GM19452 (cell line): ENCODE results near the gene PIR.

Experiments used
- ATAC-seq: cut with Tn5 transposase; IDR thresholded peaks from one replicate; pipeline ENCODE4 v1.9.1; 2021; ENCODE audit not compliant: unreplicated experiment

Gene PIR

GRCh38 chrX:15418707-15419181 lies 74.4 kb downstream of the PIR start:
- ATAC-seq: no peak

- no peak for ATAC-seq
Measured at GRCh38 chrX:15418041-15418706, 75.0 kb downstream of the PIR start.

- ATAC-seq: no peak
Measured at GRCh38 chrX:15416133-15416993, 76.8 kb downstream of the PIR start.

GRCh38 chrX:15413101-15413500 lies 80.0 kb downstream of the PIR start:
- ATAC-seq: no peak

GRCh38 chrX:15410947-15411346 lies 82.2 kb downstream of the PIR start:
- no peak for ATAC-seq

- no peak for ATAC-seq
Measured at GRCh38 chrX:15410430-15410829, 82.7 kb downstream of the PIR start.

- ATAC-seq: no peak
Measured at GRCh38 chrX:15405846-15406245, 87.3 kb downstream of the PIR start.

GRCh38 chrX:15404401-15405096 lies 88.6 kb downstream of the PIR start:
- ATAC-seq: no peak

GRCh38 chrX:15401378-15401777 lies 91.8 kb downstream of the PIR start:
- no peak for ATAC-seq

- no peak for ATAC-seq
Measured at GRCh38 chrX:15399962-15400391, 93.2 kb downstream of the PIR start.

GRCh38 chrX:15398874-15399273 lies 94.3 kb downstream of the PIR start:
- ATAC-seq: no peak

- ATAC-seq: no peak
Measured at GRCh38 chrX:15395789-15396188, 97.3 kb downstream of the PIR start.

- no peak for ATAC-seq
Measured at GRCh38 chrX:15391850-15392249, 101.3 kb downstream of the PIR start.

GRCh38 chrX:15384304-15384703 lies 108.8 kb downstream of the PIR start, which contains the start of gene VEGFD:
Gene VEGFD, minus strand, starts transcription at chrX:15384413. Its CDS starts 467 bp downstream, at chrX:15383946.
- ATAC-seq: no peak

GRCh38 chrX:15382813-15383212 lies 110.3 kb downstream of the PIR start:
- ATAC-seq: no peak

GRCh38 chrX:15376956-15377355 lies 116.2 kb downstream of the PIR start:
- no peak for ATAC-seq

GRCh38 chrX:15373976-15374375 lies 119.2 kb downstream of the PIR start:
- no peak for ATAC-seq

GRCh38 chrX:15366506-15367352 lies 126.4 kb downstream of the PIR start:
- no peak for ATAC-seq

- no peak for ATAC-seq
Measured at GRCh38 chrX:15359701-15360100, 133.4 kb downstream of the PIR start.

GRCh38 chrX:15358533-15358932 lies 134.6 kb downstream of the PIR start:
- ATAC-seq: no peak

GRCh38 chrX:15356444-15356843 lies 136.7 kb downstream of the PIR start:
- ATAC-seq: no peak
